Activated gamma-delta T cell treated with anti-CD3 and anti-CD28 coated beads, Interleukin-2, amount 50 U/mL, for 16 hours (primary cell): Measurements from ENCODE around the gene PXMP2.

Experiments used
- DNase-seq: peaks from one replicate; pipeline ENCODE4 v3.0.0-alpha.2; 2020; ENCODE audit warnings: low read depth

PXMP2 gene

GRCh38 chr12:132723015-132723763 lies 35.8 kb downstream of the PXMP2 start:
- no peak for DNase-seq

- DNase-seq = no peak
These were observed 36.4 kb downstream of the PXMP2 start for GRCh38 chr12:132723764-132724140.

GRCh38 chr12:132724506-132725241 lies 37.3 kb downstream of the PXMP2 start:
- DNase-seq = no peak

GRCh38 chr12:132726386-132726785 lies 39.0 kb downstream of the PXMP2 start:
- DNase-seq = no peak

- DNase-seq = no peak
These were observed 39.9 kb downstream of the PXMP2 start for GRCh38 chr12:132727091-132727794.

- DNase-seq = no peak
These were observed 41.1 kb downstream of the PXMP2 start for GRCh38 chr12:132728502-132728901.

- no peak for DNase-seq
These were observed 42.3 kb downstream of the PXMP2 start for GRCh38 chr12:132729541-132730320.

- DNase-seq = no peak
These were observed 43.0 kb downstream of the PXMP2 start for GRCh38 chr12:132730353-132730752.

- no peak for DNase-seq
These were observed 44.2 kb downstream of the PXMP2 start for GRCh38 chr12:132731574-132731973.

GRCh38 chr12:132734206-132734605 lies 46.8 kb downstream of the PXMP2 start:
- no peak for DNase-seq

GRCh38 chr12:132735496-132735895 lies 48.1 kb downstream of the PXMP2 start:
- no peak for DNase-seq

- DNase-seq = no peak
These were observed 49.0 kb downstream of the PXMP2 start for GRCh38 chr12:132736378-132736777.

- no peak for DNase-seq
These were observed 49.5 kb downstream of the PXMP2 start for GRCh38 chr12:132736913-132737312.

- DNase-seq = no peak
These were observed 52.4 kb downstream of the PXMP2 start for GRCh38 chr12:132739600-132740312.

- no peak for DNase-seq
These were observed 52.9 kb downstream of the PXMP2 start for GRCh38 chr12:132740313-132740646.

GRCh38 chr12:132740652-132741051 lies 53.3 kb downstream of the PXMP2 start:
- no peak for DNase-seq

- no peak for DNase-seq
These were observed 54.2 kb downstream of the PXMP2 start for GRCh38 chr12:132741620-132742019.

GRCh38 chr12:132743831-132744230 lies 56.4 kb downstream of the PXMP2 start:
- DNase-seq = no peak

- DNase-seq = no peak
These were observed 59.2 kb downstream of the PXMP2 start for GRCh38 chr12:132746613-132747012.

- DNase-seq = no peak
These were observed 60.0 kb downstream of the PXMP2 start for GRCh38 chr12:132747395-132747794.

- no peak for DNase-seq
These were observed 60.5 kb downstream of the PXMP2 start for GRCh38 chr12:132747896-132748295.

- no peak for DNase-seq
These were observed 60.9 kb downstream of the PXMP2 start for GRCh38 chr12:132748319-132748718.
